ENCODE results near the gene RIN1. TPM values are rescaled to one million over a fixed set of nuclear protein-coding genes. Genes with fewer than 3 reads are reported as not detected.
A peak's percentile ranks its signal among the peaks of the same experiment; 100 is the strongest.

Gene RIN1
- total and polyA plus RNA-seq, 9 of the 15 experiments (the other 6 are each of a cell fraction or from before 2014, with no cell fraction given) = 0.01 to 1.2 (median 0.45) TPM; not detected in 1

GRCh38 chr11:66371627-66372415 is 35.6 kb upstream of the RIN1 start, which contains the start of gene SLC29A2 (continued):
- TF ChIP-seq SMAD3 (CRISPR knock-in tag; conservative IDR thresholded peaks at IDR 0.05) (no peak), SREBF1 (IDR thresholded peaks at IDR 0.05; ENCODE audit: borderline replicate concordance, low read depth, low read length) (no peak), ZNF134 (CRISPR knock-in tag; conservative IDR thresholded peaks at IDR 0.05) (peak; percentile 57), ID3 (CRISPR knock-in tag; IDR thresholded peaks at IDR 0.05) (no peak), ID3 (tag; IDR thresholded peaks at IDR 0.05) (no peak), EWSR1 (IDR thresholded peaks at IDR 0.05; ENCODE audit: borderline replicate concordance, low read depth, partially characterized antibody) (no peak), ZC3H8 (IDR thresholded peaks at IDR 0.05) (no peak), CEBPG (CRISPR knock-in tag; IDR thresholded peaks at IDR 0.05) (no peak), CEBPG (tag; conservative IDR thresholded peaks at IDR 0.05 in 1 of 2, IDR thresholded peaks at IDR 0.05 in 1 of 2) (no peak), SRSF9 (IDR thresholded peaks at IDR 0.05; ENCODE audit: borderline replicate concordance, low read depth, low read length) (no peak), XRCC3 (IDR thresholded peaks at IDR 0.05) (no peak), MYNN (IDR thresholded peaks at IDR 0.05) (no peak), MYNN (CRISPR knock-in tag; IDR thresholded peaks at IDR 0.05) (no peak), ZNF551 (CRISPR knock-in tag; IDR thresholded peaks at IDR 0.05) (no peak), GTF2F1 (IDR thresholded peaks at IDR 0.05; ENCODE audit: low read depth, low read length) (no peak; the same call in 1 of the 2 replicates), ILK (tag; IDR thresholded peaks at IDR 0.05; ENCODE audit: borderline replicate concordance, low read depth) (no peak), TRIM24 (IDR thresholded peaks at IDR 0.05) (no peak)
- TF ChIP-seq, protein P1, sequence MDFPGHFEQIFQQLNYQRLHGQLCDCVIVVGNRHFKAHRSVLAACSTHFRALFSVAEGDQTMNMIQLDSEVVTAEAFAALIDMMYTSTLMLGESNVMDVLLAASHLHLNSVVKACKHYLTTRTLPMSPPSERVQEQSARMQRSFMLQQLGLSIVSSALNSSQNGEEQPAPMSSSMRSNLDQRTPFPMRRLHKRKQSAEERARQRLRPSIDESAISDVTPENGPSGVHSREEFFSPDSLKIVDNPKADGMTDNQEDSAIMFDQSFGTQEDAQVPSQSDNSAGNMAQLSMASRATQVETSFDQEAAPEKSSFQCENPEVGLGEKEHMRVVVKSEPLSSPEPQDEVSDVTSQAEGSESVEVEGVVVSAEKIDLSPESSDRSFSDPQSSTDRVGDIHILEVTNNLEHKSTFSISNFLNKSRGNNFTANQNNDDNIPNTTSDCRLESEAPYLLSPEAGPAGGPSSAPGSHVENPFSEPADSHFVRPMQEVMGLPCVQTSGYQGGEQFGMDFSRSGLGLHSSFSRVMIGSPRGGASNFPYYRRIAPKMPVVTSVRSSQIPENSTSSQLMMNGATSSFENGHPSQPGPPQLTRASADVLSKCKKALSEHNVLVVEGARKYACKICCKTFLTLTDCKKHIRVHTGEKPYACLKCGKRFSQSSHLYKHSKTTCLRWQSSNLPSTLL (IDR thresholded peaks at IDR 0.05) = no peak
- TF ChIP-seq, protein P2, sequence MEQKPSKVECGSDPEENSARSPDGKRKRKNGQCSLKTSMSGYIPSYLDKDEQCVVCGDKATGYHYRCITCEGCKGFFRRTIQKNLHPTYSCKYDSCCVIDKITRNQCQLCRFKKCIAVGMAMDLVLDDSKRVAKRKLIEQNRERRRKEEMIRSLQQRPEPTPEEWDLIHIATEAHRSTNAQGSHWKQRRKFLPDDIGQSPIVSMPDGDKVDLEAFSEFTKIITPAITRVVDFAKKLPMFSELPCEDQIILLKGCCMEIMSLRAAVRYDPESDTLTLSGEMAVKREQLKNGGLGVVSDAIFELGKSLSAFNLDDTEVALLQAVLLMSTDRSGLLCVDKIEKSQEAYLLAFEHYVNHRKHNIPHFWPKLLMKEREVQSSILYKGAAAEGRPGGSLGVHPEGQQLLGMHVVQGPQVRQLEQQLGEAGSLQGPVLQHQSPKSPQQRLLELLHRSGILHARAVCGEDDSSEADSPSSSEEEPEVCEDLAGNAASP (IDR thresholded peaks at IDR 0.05) = no peak
- TF ChIP-seq, protein P3, sequence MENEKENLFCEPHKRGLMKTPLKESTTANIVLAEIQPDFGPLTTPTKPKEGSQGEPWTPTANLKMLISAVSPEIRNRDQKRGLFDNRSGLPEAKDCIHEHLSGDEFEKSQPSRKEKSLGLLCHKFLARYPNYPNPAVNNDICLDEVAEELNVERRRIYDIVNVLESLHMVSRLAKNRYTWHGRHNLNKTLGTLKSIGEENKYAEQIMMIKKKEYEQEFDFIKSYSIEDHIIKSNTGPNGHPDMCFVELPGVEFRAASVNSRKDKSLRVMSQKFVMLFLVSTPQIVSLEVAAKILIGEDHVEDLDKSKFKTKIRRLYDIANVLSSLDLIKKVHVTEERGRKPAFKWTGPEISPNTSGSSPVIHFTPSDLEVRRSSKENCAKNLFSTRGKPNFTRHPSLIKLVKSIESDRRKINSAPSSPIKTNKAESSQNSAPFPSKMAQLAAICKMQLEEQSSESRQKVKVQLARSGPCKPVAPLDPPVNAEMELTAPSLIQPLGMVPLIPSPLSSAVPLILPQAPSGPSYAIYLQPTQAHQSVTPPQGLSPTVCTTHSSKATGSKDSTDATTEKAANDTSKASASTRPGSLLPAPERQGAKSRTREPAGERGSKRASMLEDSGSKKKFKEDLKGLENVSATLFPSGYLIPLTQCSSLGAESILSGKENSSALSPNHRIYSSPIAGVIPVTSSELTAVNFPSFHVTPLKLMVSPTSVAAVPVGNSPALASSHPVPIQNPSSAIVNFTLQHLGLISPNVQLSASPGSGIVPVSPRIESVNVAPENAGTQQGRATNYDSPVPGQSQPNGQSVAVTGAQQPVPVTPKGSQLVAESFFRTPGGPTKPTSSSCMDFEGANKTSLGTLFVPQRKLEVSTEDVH (IDR thresholded peaks at IDR 0.05; ENCODE audit: low read depth, partially characterized antibody) = no peak

All from K562 (cell line).